GM13976 (cell line): ENCODE data around the gene SCUBE1.
A peak's percentile ranks its signal among the peaks of the same experiment; 100 is the strongest.

Source experiments
- DNase-seq: peaks from one replicate; pipeline ENCODE4 v3.0.0; 2012; ENCODE audit warnings: low spot score
- in situ Hi-C: fragments of 300-500 bp; cut with MboI; formaldehyde crosslinking; loops from one replicate; pipeline ENCODE4 v1.12.0; 2022; ENCODE audit warnings: low sequenced_read_pairs, mixed read lengths, inconsistent platforms; ENCODE audit not compliant: unreplicated experiment
- TF ChIP-seq, protein P1 (sequence below): IDR thresholded peaks from 2 replicates; pipeline ENCODE4 v1.5.1; 2012; ENCODE audit warnings: borderline replicate concordance, mild to moderate bottlenecking; ENCODE audit not compliant: insufficient read depth; ENCODE audit errors: extremely low read depth, missing control alignments, control extremely low read depth

The SCUBE1 gene

DNA sequence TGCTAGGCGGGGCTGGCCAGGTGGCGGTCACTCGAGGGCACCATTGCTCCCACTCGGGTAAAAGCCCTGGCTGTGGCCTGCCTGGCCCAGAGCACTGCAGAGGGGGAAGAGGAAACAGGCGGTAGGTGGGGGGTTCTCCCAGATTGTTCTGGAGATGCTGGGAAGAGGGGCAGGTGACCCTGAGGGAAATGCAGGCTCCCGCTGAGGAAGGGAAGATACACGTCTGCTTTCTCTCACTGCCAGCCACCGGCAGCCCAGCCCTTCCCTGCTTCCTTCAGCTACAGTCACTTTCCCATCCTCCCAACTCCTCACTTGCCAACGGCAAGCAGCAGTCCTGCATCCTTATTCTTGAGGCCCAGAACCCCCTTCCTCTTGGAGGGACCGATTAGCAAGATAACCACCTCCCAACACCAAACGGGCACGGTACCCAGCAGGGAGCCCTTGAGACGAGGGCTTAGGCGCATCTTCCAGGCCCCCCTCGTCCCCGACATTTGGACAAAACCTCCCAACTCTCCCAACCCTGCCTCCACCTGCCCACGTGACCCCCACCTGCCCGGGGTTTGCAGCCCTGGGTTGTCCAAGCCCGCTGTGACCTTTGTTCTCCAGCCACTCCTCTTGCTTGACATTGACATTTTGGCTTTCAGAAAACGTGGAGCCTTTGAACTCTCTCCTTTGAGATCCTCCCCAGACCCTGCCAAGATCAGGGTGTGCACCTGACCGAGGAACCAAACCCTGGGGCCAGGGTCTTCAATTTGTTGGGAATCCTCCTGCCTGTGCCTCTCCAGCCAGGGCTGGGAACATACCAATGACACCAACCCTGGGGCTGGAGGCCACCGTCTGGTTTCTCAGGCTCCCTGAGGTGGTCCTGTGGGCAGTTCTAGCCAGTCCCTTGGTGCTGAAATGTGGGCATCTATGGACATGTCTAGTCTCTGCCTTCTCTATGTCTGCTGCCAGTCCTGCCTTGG is 107.4 kb downstream of the SCUBE1 start:
- in situ Hi-C loops, result no loop called here
- TF ChIP-seq, protein P1, sequence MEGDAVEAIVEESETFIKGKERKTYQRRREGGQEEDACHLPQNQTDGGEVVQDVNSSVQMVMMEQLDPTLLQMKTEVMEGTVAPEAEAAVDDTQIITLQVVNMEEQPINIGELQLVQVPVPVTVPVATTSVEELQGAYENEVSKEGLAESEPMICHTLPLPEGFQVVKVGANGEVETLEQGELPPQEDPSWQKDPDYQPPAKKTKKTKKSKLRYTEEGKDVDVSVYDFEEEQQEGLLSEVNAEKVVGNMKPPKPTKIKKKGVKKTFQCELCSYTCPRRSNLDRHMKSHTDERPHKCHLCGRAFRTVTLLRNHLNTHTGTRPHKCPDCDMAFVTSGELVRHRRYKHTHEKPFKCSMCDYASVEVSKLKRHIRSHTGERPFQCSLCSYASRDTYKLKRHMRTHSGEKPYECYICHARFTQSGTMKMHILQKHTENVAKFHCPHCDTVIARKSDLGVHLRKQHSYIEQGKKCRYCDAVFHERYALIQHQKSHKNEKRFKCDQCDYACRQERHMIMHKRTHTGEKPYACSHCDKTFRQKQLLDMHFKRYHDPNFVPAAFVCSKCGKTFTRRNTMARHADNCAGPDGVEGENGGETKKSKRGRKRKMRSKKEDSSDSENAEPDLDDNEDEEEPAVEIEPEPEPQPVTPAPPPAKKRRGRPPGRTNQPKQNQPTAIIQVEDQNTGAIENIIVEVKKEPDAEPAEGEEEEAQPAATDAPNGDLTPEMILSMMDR, result no peak
- DNase-seq, result no peak

DNA sequence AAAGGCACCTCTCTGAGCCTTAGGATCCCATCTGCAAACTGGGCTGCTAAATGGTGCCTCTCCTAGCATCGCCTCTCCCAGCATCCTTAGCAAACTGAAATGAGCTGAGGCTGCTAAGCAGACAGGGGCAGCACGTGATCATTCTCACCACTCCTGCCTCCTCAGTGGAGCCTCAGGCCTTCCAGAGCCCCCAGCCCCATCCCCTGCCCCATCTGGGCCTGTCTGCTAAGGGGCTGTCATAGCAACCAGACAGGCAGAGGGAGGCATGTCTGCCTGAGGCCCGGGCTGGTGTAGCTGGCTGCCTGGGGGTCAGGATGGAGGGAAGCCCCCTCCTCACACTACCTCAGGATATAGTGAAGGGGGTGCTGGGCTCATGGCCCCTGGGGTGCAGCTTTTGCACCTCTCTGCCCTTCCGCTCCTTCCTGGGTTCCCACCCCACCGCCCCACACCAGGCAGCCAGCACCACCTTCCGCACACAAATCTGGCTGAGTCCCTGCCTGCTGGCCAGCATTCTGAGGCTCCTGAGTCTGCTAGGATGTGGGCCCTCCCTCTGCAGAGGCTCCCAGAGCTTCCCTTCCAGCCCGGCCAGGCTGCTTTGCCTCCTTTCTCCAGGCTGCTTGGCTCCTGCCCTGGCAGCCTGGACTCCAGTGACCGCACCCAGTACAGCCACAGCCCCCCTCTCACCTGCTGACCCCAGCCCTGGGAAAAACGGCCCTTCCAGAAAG is 108.7 kb downstream of the SCUBE1 start:
- DNase-seq, result no peak
- in situ Hi-C loops, result no loop called here
- TF ChIP-seq, protein P1, result no peak

DNA sequence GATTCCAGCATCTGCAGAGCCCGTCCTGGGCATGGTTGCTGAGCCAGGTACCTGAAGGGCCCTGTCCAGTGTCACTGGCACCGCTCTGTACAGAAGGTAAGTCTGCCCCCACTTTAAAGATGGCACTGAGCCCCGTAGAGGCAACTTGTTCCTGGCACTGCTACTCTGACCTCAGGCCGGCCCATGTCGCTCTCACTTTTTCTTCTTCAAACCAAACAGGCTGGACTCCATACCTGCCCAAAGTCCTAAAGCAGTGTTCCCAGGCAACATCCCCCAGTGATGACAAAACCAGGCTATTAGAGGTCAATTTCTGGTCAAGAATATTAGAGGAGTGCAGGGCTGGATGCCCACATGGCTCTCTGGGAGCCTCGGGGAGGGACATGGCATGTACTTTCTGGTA is 109.6 kb downstream of the SCUBE1 start:
- in situ Hi-C loops, result no loop called here
- TF ChIP-seq, protein P1, result no peak
- DNase-seq, result no peak

DNA sequence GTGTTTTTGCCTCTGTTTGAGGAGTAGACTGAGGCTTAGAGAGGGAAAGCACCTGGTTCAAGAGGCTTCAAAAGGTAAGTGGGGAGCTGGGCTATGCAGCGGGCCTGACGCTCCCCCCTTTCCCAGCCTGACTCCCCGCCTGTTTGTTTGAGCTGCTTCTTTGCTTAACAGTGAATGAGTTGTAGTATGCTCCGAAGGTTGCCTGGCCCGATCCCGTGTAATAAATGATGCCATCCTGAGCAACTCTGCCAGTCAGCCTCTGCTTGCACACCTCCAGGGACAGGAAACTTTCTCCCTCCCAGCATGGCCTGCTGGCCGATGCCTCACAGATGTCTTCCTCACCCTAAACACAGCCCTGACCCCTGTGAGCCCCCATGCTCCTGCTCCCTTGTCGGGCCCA is 110.7 kb downstream of the SCUBE1 start:
- TF ChIP-seq, protein P1, result no peak
- DNase-seq, result no peak
- in situ Hi-C loops, result no loop called here

DNA sequence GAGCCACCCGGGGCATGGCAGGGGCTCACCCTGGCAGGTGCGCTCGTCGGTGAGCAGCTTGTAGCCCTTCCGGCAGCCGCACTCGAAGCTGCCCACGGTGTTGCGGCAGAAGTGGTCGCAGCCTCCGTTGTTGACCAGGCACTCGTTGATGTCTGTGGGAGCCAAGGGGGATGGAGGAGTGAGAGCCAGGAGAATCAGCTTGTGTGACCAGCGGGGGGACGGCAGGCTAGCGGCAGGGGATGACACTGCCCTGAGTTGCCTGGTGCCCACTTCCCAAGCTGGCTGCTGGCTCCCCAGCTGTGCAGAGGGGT is 111.5 kb downstream of the SCUBE1 start:
- TF ChIP-seq, protein P1, result no peak
- in situ Hi-C loops, result no loop called here
- no peak for DNase-seq

DNA sequence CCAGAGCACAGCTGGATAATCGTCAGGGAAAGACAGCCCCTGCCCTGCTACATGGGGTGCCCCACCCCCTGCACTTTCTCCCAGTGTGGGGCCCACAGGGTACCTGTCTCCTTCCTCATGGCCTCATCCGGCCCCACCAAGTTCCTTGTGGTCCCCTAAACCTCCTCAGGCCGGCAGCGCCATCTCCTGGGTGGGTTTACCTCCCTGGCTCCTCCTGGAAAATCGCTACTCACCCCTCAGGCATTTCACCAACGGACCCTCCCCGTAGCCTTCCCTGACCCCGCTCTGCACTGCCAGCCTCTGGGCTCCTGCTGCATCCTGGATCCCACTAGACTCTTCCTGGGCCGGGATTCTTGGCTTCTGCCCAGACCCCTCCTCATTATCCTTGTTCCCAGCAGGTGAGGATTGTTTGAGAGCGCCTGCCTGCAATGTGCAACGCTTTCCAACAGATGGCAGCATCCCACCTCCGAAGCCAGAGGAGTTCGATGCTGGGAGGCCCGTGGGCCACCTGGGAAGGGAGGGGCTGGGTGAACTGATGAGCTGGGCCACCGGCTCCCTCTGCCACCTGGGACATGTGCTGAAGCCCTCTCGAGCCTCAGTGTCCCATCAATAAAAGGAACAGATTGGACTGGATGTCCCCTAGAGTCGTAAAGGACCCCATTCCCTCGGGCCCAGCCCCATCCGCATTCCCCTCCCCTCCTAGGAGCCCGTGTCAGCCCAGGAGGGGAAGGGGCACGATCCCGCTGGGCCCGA is 112.0 kb downstream of the SCUBE1 start:
- in situ Hi-C loops, result no loop called here
- TF ChIP-seq, protein P1, result peak; percentile 93
- DNase-seq, result peak; percentile 90
